Pulmonary artery endothelial cell (primary cell): Measurements from ENCODE around the gene CCNJ. TPM values are rescaled to one million over a fixed set of nuclear protein-coding genes. Genes with fewer than 3 reads are reported as not detected.
"Not testable (repeated sequence)": the region's sequence is repeated elsewhere in the genome, so short reads cannot be mapped to it uniquely, and the experiment has no call there.

Experiments
- DNase-seq: peaks from one replicate; pipeline ENCODE4 v3.0.0-alpha.2; 2011; ENCODE audit warnings: low read depth, low spot score
- total RNA-seq: library from RNA; depleted of rRNA; stranded (reverse); fragments of >200 nt; gene quantifications from 2 replicates; pipeline ENCODE4 v1.2.3, GENCODE V29; 2014

The CCNJ gene
- 23.4 and 25.1 TPM in 2 replicates for total RNA-seq

GRCh38 chr10:96043033-96043892, at the start of gene CCNJ:
TSS of gene CCNJ (plus strand) at chr10:96043583. CDS start at chr10:96044394, 811 bp downstream.
- peak; percentile 66 for DNase-seq

- DNase-seq = not testable (repeated sequence)
Measured at GRCh38 chr10:95994376-95994775, 49.0 kb upstream of the CCNJ start.

- no peak for DNase-seq
Measured at GRCh38 chr10:95998255-95998784, 45.1 kb upstream of the CCNJ start.

GRCh38 chr10:96013956-96014355, 29.4 kb upstream of the CCNJ start:
- no peak for DNase-seq

- DNase-seq = no peak
Measured at GRCh38 chr10:96014473-96015102, 28.8 kb upstream of the CCNJ start.

- DNase-seq = peak; percentile 15
Measured at GRCh38 chr10:96017191-96017687, 26.1 kb upstream of the CCNJ start.

DNA sequence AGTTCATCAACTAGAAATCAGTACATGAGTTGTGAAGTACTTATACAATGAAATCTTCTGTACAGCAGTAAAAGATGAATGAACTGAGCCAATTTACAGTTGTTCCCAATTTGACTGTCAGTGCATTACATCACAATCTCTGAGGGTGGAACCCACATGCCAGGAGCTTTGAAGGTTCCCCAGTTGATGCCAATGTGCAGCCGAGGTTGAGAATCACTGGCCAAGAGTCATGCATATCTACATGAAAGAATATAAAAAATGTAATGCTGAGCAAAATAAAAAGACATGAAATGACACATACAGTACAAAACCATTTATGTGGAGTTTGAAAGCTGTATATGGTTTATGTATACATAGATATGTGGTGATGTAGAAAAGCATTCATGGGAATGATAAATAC, 22.1 kb upstream of the CCNJ start:
- no peak for DNase-seq

DNA sequence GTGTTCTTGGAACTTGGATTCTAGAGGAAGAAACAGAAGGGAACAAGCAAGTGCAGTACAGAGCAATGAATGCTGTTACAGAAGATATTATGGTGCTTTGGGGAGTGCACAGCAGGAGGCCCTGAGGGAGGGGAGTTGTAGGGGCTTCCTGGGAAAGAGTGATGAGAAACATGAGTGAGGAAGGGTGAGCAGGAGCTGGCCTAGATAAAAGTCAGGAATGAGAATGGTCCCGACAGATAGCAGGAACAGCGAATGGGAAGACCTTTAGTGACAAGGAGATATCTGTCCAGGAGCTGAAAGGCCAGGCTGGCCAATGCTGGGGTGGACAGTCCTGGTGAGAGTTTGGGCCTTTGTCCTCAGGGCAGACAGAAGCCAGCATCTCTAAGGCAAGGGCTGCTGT, 20.6 kb upstream of the CCNJ start:
- DNase-seq = no peak

DNA sequence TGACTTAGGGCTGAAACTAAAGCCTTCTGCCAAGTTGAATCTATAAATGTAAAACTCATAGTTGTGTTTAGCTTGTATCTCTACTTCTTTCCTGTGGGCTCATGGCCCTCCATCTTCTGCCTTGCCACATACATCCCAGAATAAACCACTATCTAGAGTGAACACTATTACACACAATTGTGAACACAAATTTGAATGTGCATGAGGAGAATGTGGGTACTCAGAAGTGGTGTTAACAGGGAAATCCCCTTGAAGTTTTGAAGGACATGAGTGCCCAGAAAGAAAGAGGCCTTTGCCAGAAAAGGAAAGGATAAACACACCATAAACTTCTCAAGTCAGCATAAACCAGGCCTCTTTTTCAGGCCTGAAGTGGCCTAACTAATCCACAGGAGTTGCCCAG, 20.2 kb upstream of the CCNJ start:
- DNase-seq = no peak

DNA sequence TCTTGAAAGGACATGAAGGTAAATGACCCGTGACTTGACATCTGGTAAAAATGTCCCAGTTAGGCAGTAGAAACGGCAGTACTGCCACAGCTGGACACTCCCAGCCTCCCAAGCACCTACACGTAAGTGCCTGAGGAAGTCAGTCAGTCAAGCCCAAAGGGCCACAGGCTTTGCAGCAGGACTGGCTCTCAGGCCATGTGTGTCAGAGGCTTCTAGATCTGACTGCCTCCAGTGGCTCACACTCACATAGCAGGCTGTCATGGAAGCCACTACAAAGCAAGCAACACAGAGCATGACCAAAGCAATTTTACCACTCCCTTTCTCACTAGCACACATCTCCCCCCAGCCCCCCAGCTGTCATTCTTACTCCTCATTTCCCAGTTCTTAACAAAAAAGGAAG, 17.8 kb upstream of the CCNJ start:
- DNase-seq = no peak

DNA sequence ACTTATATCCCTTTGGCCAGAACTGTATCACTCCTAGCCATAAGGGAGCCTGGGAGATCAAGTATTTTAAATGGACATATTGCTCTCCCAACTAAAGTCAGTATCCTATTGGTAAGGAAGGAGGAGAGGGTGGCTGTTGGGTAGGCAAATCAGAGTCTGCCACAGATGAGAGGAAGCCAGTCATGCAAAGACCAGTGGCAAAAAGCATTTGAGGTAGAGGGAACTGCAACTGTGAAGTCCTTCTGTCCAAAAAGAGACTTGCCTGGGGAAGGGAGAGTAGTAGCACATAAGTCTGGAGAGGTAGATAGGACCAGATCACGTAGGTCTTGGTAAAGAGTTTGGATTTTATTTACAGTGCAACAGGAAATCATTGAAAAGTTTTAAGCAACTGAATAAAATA, 8.8 kb upstream of the CCNJ start:
- no peak for DNase-seq

- peak; percentile 43 for DNase-seq
Measured at GRCh38 chr10:96038476-96039387, 4.7 kb upstream of the CCNJ start.

GRCh38 chr10:96041146-96041545, 2.2 kb upstream of the CCNJ start:
- DNase-seq = no peak

DNA sequence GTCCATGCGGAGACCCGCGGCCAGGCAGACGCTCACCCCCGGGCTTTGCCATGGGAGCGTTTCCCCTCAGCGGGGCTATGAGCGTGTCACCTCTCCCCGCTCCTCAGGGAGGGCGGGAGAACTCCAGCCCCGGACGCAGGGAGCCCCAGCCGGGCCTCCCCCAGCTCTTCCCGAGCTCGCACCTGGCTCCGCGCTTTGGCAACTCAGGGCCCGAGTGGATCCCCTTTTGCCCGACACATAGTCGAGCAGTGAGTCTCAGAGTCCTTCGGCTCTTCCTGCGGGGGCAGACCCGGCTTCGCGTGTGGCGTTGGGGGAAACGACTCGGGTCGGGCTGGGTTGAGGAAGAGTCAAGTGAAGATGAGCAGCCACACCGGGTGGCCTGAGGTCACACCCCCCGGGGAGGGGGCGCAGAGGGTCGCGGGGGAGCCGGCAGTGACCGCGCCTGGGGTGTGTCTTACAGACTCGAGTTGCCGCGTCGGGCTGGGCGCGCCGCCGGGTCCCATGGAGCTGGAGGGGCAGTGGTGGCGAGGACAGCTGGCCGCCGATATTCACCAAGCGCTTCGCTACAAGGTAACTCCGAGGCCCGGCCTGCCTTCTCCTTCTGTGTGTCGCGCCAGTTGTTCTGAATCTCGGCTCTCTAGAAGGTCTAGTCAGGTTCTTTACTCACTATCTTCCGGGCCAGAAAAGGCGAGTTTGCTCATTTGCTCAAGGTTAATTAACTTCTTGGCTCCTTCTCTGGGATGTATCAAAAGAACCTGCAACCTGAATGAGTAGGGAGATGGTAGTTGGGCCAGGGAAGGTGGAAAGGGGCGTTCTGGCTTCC, 721 bp downstream of the CCNJ start:
- DNase-seq = no peak

GRCh38 chr10:96044736-96045135, 1.4 kb downstream of the CCNJ start:
- DNase-seq = no peak

DNA sequence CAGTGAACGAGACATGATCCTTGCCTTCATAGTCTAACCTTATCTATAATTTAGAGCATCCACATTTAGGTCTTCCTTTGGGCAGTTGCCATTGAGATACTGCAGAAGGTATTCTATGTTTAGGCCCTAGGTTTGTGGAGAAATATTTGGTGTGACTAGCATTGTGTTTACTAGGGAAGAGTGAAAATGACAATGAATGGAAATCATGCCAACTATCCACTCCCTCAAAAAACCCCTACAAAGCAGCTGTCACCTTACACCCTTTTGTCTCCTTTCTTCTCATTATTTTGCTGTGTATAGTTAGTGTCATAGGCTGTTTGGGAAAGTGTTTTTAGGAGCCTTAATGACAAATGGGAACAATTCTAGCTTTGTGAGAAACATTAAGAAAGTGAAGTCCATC, 3.2 kb downstream of the CCNJ start:
- DNase-seq = no peak

DNA sequence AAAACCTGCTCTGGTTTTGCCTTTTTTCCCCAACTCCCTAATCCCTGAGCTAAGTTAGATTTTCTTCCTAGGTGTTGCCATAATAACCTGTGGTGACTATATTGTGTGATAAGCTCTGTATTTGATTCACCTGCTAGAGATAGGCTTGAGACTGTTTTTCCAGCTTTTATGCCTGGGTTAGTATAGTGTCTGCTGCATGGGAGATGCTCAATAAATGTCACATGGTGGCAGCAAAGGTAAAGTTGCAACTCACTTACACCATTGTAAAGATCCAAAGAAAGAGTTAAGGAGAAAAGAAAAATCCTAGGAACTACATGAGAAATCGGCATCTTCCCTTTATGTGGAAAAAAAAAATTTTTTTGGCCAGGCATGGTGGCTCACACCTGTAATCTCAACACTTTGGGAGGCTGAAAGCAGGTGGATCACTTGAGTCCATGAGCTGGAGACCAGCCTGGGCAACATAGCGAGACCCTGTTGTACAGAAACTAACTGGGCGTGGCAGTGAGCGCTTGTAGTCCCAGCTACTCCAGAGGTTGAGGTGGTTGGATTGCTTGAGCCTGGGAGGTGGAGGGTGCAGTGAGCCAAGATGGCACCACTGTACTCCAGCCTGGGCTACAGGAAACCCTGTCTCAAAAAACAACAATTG, 3.7 kb downstream of the CCNJ start:
- no peak for DNase-seq

- DNase-seq = not testable (repeated sequence)
Measured at GRCh38 chr10:96047925-96048324, 4.5 kb downstream of the CCNJ start.

DNA sequence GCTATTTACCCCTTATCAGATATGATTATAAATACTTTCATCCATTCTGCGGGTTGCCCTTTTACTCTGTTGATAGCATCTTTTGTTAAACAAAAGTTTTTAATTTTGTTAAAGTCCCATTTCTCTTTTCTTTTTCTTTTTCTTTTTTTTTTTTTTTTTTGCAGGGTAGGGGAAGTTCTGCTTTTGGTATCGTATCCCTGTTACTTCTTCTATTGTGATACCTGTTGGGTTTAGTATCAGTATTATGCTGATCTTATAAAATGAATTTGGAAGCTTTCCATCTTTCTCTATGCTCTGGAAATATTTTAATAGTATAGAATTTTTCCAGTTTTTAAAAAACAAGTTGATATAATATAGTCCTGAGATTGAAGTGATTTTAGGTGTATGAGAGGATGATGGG, 6.0 kb downstream of the CCNJ start:
- no peak for DNase-seq

- DNase-seq = peak; percentile 74
Measured at GRCh38 chr10:96053985-96054384, 10.6 kb downstream of the CCNJ start.
